ENCODE results near the gene PIK3R3. TPM values are rescaled to one million over a fixed set of nuclear protein-coding genes. Genes with fewer than 3 reads are reported as not detected.

Gene PIK3R3
- total RNA-seq, 1 experiment from 2014 or later, result 3.6 TPM

DNA sequence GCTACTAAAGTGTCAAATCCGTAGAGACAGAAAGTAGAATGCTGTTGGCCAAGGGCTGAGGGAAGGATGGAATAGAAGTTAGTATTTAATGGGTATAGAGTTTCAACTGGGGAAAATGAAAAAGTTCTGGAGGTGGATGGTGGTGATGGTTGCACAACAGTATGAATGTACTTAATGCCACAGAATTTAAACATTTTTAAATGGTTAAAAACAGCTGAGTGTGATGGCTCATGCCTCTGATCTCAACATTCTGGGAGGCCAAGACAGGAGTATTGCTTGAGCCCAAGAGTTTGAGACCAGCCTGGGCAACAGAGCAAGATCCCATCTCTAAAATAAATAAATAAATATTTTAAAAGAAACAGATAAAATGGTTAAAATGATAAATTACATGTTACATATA, 44.5 kb downstream of the PIK3R3 start:
- H3K36me3 ChIP-seq (ENCODE audit: control insufficient read depth, insufficient read depth, low read length), result no peaks in the 10 kb centered on the region
- Mint-ChIP-seq H3K27me3 (ENCODE audit: insufficient read depth, unreplicated experiment) (no peaks in the 10 kb centered on the region), H3K4me3 (ENCODE audit: unreplicated experiment) (no peak overlapping the region), H3K27ac (ENCODE audit: unreplicated experiment) (no peak overlapping the region), H3K4me1 (ENCODE audit: low read depth, unreplicated experiment) (no peaks in the 10 kb centered on the region), H3K9me3 (ENCODE audit: unreplicated experiment) (no peaks in the 10 kb centered on the region), H3K36me3 (ENCODE audit: insufficient read depth, unreplicated experiment) (no peaks in the 10 kb centered on the region)
- intact Hi-C loops (cut with micrococcal nuclease; ENCODE audit: unreplicated experiment), result no loop called here
- no peak for DNase-seq
- no peak overlapping the region for H3K4me3 ChIP-seq (ENCODE audit: low read depth, low read length)
- ChIA-PET CTCF (no interaction called here), POLR2A (no interaction called here)
- no peak for TF ChIP-seq CTCF (IDR thresholded peaks at IDR 0.05; ENCODE audit: insufficient read depth in 1 of 2, low read depth in 1 of 2, low read length in 1 of 2, severe bottlenecking in 1 of 2, unreplicated experiment in 1 of 2)
- H3K4me1 ChIP-seq, result no peaks in the 10 kb centered on the region
- no TSS peak for BruUV-seq (replicated peaks)
- no peaks in the 10 kb centered on the region for H3K27me3 ChIP-seq (replicated peaks; ENCODE audit: control insufficient read depth, insufficient read depth, low read length)
- no peaks in the 10 kb centered on the region for H3K9me3 ChIP-seq

DNA sequence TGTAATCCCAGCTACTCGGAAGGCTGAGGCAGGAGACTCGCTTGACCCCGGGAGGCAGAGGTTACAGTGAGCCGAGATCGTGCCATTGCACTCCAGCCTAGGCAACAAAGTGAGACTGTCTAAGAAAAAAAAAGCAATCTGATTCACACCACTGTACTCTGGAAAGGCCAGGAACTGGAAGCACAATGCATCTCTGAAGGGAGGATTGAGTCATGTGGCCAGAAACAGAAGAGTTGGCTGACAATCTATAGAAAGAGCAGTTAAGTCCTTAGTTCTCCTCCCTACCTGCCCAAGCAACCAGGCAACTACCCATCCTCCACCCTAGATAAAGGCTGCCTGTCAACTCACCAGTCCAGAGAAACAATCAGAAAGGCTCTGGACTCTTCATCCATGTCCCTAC, 45.9 kb downstream of the PIK3R3 start:
- intact Hi-C loops (cut with micrococcal nuclease; ENCODE audit: unreplicated experiment), result no loop called here

DNA sequence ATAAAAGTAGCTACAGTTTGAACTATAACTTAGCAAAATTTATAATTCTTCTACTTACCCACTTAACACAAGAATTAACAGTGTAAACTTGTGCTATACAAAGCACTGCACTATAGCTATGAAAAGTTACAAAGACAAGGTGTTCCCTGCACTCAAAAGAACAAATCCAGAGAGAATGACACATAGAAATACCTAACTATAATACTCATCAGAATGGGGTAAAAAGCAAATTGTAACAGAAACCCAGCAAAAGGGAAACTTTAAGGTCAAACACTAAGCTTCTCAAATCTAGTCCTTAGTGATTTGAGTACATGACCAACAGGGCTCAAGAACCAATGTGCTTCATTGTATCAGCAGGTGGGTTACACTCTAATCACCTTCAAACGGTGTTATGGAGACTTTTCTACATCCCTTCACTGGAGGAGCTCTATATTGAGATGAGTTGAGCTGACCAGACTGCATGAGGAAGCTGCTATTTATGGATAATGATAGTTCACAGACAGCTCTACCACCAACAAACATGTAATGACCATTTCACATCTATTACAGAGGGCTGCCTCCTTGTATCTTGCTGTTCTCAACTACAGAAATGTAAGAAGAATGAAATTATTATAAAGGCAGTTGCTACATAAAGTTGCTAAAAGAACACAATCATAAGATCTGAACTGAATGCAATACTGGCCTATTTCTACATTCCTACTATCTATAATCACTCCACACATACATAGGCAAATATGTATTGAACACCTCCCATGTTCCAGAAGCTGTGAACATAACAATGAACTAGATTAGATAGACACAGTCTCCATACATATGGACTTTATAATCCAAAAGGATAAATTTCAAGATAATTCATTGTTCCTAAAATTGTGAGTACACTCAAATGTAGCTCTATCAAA, 47.6 kb downstream of the PIK3R3 start:
- Histone ChIP-seq H3K4me1 (no peaks in the 10 kb centered on the region), H3K36me3 (ENCODE audit: control insufficient read depth, insufficient read depth, low read length) (no peaks in the 10 kb centered on the region), H3K27me3 (replicated peaks; ENCODE audit: control insufficient read depth, insufficient read depth, low read length) (no peaks in the 10 kb centered on the region), H3K9me3 (no peaks in the 10 kb centered on the region), H3K4me3 (ENCODE audit: low read depth, low read length) (no peak overlapping the region)
- DNase-seq, result no peak
- ChIA-PET CTCF (no interaction called here), POLR2A (interaction anchor here (0.6 kb wide), 1 partner anchor 47 kb away, joined by 3 read pairs; the partner anchor contains the start of gene PIK3R3)
- Mint-ChIP-seq H3K27ac (ENCODE audit: unreplicated experiment) (no peak overlapping the region), H3K36me3 (ENCODE audit: insufficient read depth, unreplicated experiment) (no peaks in the 10 kb centered on the region), H3K4me1 (ENCODE audit: low read depth, unreplicated experiment) (no peaks in the 10 kb centered on the region), H3K9me3 (ENCODE audit: unreplicated experiment) (no peaks in the 10 kb centered on the region), H3K4me3 (ENCODE audit: unreplicated experiment) (no peak overlapping the region), H3K27me3 (ENCODE audit: insufficient read depth, unreplicated experiment) (no peaks in the 10 kb centered on the region)
- TF ChIP-seq CTCF (IDR thresholded peaks at IDR 0.05; ENCODE audit: insufficient read depth in 1 of 2, low read depth in 1 of 2, low read length in 1 of 2, severe bottlenecking in 1 of 2, unreplicated experiment in 1 of 2), result no peak
- intact Hi-C loops (cut with micrococcal nuclease; ENCODE audit: unreplicated experiment), result no loop called here
- BruUV-seq (replicated peaks), result no TSS peak

More for the DNA sequence above, 45.9 kb downstream of the PIK3R3 start:
- Histone ChIP-seq H3K9me3 (no peaks in the 10 kb centered on the region), H3K27me3 (replicated peaks; ENCODE audit: control insufficient read depth, insufficient read depth, low read length) (no peaks in the 10 kb centered on the region), H3K4me3 (ENCODE audit: low read depth, low read length) (no peak overlapping the region), H3K4me1 (no peaks in the 10 kb centered on the region), H3K36me3 (ENCODE audit: control insufficient read depth, insufficient read depth, low read length) (no peaks in the 10 kb centered on the region)
- Mint-ChIP-seq H3K9me3 (ENCODE audit: unreplicated experiment) (no peaks in the 10 kb centered on the region), H3K4me3 (ENCODE audit: unreplicated experiment) (no peak overlapping the region), H3K36me3 (ENCODE audit: insufficient read depth, unreplicated experiment) (no peaks in the 10 kb centered on the region), H3K4me1 (ENCODE audit: low read depth, unreplicated experiment) (no peaks in the 10 kb centered on the region), H3K27ac (ENCODE audit: unreplicated experiment) (no peak overlapping the region), H3K27me3 (ENCODE audit: insufficient read depth, unreplicated experiment) (no peaks in the 10 kb centered on the region)
- no peak for TF ChIP-seq CTCF (IDR thresholded peaks at IDR 0.05; ENCODE audit: insufficient read depth in 1 of 2, low read depth in 1 of 2, low read length in 1 of 2, severe bottlenecking in 1 of 2, unreplicated experiment in 1 of 2)
- ChIA-PET CTCF (no interaction called here), POLR2A (no interaction called here)
- BruUV-seq (replicated peaks), result no TSS peak
- no peak for DNase-seq
